Stimulated activated CD8-positive, alpha-beta memory T cell treated with anti-CD3 and anti-CD28 coated beads, Interleukin-4, amount 100 ng/mL, for 4 hours (primary cell): Measurements from ENCODE around the gene TRIM25.

ENCODE experiments used
- DNase-seq, 2 donors: peaks; one replicate each; pipeline ENCODE4 v3.0.0-alpha.2; 2020; ENCODE audit warnings: low read depth in 2 of 2, low spot score in 1 of 2

Gene TRIM25

DNA sequence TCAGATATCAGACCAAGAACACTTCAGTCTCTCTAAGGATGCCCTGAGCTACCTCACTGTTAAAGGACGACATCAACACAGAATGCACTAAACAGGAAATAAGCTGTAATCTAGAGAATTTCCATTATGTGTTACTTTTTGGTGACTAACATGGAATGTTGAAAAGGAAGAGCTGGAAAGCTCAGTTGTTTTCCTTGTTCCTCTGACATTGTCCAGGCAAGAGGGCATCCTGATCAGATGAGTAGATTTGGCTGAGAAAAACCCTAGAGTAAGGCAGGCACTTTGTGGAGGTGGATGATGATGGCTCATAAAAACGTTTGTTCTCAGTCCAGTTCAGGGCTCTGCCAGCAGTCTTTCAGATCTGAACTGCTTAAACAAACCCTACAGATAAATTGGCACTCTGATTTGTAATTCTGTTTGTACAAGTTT, 45.9 kb downstream of the TRIM25 start:
- no peak for DNase-seq

DNA sequence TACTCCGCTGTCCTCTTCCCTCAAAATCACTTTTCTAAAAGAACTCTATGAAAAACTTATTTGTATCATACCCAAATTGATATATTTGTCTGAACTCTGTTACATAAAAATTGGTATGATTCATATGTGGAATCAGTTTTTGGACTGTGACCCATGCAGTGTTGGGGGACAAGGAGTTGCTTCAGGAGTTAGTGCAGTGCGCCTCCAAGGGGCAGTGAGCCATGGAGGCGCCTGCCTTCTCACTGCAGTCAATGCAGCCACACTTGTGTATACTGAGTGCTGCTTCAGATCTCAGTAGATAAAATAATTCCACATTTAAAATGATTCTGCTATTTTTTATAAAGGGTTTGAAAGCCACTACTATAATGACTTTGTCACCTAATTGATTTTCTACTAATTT, 47.4 kb downstream of the TRIM25 start:
- no peak for DNase-seq

DNA sequence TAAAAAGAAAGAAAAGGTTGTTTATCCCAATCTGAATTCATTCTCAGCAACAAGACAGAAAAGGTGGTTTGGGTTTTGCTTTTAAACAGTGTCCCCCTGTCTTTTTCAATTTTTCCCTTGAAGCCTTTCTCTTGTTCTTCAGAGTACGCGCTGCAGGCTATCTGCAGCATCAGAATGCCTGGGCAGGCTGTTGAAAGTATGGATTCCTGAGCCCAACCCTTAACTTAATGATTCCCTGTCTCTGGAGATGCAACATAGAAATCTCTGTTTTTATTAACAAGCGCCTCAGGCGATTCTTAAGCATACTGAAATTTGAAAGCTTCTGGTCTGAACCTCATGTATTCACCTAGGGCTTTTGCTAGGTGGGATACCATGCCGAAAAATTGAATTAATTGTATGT, 47.8 kb downstream of the TRIM25 start:
- DNase-seq: no peak

DNA sequence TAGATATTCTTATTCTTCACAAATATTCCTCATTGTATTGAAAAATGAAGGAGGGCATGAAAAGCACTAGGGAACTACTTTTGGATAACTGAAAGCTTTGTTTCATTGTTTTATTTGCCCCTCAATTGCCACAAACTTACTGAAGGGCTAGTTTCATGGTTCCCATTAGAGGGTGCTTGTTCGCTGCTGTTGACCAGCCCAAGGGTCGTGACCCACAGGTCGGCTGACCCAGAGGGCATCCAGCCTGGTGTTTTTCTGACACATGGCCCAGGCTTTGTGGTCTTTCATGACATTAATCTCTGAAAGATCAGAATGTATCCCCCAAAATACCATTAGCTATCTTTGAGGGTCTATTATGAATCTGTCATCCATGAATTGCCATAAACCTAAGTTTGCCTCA, 49.9 kb downstream of the TRIM25 start:
- no peak for DNase-seq

DNA sequence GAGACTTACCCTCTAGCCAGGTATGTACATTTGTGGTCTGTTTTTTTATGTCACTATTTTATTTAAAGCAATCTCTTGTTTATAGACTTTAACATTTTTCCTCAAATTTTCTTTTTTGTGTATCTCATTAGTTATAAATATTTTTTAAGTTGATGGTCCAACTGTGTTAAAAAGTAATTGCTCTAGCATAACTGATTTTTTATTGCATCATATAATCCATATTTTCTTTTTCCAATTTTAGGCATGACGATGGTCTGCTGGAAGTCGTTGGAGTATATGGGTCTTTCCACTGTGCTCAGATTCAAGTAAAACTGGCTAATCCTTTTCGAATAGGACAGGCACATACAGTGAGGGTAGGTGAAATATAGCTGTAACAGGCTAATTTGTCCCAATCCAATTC, 52.0 kb downstream of the TRIM25 start:
- DNase-seq: no peak

DNA sequence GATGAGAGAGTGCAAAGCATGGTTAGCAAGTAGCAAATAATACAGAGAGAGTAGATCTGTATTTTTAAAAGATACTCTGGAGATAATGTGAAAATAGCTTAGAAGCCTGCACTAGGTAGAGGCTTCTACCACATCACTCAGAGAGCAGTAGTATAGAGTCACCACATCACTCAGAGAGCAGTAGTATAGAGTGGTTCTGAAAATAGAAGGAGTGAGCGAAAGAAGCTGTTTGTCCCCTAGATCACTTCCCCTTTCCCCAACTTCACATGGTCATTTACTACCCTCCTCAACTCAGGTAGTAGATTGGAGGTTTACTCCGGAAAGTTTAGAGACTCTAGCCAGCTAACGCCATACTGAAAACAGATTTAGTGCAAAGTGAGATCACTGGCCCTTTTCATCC, 62.8 kb downstream of the TRIM25 start:
- DNase-seq: no peak

DNA sequence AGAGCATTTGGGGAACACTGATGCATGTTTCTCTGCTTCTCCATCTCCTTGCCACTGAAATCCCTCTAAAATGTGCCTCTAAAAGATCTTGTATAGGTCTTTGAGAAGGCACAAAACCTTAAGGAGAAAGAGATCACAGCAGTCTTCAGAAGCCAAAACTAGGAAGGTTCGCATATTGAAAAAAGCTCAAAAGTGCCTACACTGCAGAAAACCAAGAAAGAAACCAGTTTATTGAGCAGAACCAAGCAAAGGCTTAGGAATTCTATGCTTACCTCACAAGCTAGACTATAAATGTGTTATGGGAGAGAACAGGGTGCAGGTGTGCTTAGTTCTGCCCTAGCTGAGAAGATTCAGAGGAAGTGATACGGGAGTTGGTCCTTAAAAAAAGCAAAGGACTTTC, 63.3 kb downstream of the TRIM25 start:
- no peak for DNase-seq

DNA sequence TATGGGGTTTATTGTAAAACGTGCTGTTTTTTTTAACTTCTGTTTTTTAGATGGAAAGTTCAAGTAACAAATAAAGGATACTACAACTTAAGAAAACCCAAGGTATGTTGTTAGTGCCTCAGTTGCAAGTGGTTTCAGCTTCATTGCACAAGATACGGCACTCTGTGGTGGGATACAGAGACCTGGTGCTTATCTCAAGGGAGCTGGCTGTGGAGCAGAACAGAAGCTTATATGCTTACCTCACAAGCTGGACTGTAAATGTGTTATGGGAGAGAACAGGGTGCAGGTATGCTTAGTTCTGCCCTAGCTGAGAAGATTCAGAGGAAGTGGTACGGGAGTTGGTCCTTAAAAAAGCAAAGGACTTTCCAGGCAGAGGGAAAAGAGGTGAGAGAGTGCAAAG, 64.7 kb downstream of the TRIM25 start:
- DNase-seq: no peak

DNA sequence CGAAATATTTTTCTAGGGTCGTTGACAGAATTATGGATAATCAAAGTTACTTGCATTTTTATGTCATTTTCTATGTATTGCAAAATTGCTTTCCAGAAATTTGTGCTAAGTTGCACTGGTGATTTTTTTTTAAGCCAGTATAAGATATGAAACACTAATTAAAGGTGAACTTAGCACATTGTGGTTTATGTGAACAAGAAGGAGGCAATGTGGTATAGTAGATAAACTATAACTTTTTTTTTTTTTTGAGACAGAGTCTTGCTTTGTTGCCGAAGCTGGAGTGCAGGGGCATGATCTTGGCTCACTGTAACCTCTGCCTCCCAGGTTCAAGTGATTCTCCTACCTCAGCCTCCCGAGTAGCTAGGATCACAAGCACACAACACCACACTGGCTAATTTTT, 66.7 kb downstream of the TRIM25 start:
- no peak for DNase-seq

DNA sequence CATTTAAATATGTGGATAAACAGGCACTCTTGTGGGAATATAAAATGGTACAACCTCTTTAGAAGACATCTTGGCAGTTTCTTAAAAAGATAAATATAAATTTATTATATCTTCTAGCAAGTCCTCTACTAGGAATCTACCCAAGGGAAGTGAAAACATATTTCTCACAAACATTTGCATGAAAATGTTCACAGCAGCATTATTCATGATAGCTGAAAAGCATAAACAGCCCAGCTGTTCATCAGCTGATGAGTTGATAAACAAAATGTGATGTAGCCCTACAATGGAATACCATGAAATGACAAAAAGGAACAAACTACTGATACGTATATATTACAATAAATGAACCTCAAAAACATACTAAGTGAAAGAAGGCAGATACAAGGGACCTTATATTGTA, 67.9 kb downstream of the TRIM25 start:
- DNase-seq: no peak

DNA sequence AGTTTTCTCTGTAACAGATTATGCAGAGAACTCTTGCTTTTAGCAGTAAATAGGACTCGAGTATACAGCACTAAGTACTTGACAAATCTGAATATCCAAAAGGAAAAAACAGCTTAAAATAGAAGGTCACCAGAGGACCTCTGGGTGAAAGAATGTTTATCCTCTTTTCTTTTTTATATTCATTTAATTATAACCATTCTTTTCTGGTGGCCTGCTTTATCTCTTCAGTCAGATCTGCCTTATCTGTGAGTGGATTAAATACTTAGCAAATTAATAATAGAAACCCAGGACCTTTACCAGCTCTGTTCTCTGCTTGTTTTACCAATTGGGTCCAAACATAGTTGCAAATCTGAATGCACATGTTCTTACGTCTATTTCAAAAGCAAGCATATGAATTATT, 71.3 kb downstream of the TRIM25 start:
- no peak for DNase-seq

DNA sequence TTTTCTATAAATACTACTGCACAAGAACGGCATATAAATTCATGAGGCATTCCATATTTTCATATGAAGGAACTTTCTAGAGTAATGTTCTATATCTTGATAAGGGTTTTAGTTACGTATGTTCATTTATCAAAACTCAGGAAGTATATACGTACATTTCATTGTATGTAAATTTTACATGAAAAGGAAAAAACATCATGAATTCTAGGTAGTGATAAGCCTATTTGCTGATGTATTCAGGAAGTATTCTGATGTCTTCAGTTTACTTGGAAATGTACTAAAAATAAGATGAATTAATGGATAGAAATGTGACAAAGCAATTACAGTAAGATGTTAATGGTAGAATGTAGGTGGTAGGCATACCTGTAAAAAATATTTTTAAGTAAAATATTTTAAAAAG, 75.2 kb downstream of the TRIM25 start:
- DNase-seq: no peak
